ENCODE data around the gene GADD45GIP1. TPM values are rescaled to one million over a fixed set of nuclear protein-coding genes. Genes with fewer than 3 reads are reported as not detected.

The GADD45GIP1 gene
- total RNA-seq, 5 donors from 2014 or later (not counting 1 experiment from before 2014, with no cell fraction given), result 6.2 to 22.6 (median 20.1) TPM

DNA sequence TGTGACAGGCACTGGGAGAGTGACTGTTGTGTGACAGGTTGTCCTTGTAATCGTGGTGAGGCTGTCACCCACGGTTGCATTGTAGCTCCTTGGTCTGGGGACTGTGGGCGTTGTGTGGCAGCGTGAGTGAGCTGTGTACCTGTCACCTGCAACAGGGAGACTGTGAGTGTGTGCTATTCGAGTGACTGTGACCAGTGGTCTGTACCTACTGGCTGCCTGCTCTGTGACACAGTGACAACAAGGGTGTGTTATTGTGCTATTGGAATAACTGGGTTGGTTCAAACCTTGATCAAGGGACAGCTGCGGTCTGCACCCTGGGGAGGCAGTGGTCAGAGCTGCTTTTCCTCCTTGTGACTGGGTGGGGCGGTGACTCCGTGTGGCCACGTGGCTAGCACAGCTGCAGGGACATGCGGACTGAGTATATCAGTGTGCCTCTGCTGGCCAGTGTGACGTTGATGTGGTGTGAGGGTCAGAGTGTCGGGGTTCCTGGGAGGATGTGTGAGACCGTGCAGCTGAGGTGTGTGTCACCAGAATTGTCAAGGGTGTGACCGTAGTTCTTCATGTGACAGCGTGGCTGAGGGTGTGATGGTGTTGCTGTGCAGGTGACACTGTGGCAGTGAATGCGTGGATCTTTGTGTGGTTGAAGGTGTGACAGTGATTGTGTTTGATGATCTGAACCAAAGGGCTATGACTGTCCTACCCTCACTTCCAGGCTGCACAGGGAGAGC lies 28.2 kb upstream of the GADD45GIP1 start:
- Histone ChIP-seq H3K27ac (ENCODE audit: low read length) (no peak overlapping the region), H3K4me1 (ENCODE audit: control insufficient read depth in 1 of 2, extremely low read depth in 1 of 2, insufficient read depth in 2 of 2, low read length in 2 of 2) (peaks cover 0 to 28% of the 10 kb centered on the region in 2 experiments), H3K27me3 (replicated peaks in 1 of 2; ENCODE audit: control insufficient read depth in 2 of 2, extremely low read depth in 1 of 2, insufficient read depth in 2 of 2, low read length in 1 of 2) (peaks cover 0 to 55% of the 10 kb centered on the region in 2 experiments), H3K9me3 (no peaks in the 10 kb centered on the region), H3K36me3 (ENCODE audit: control insufficient read depth in 2 of 2, extremely low read depth in 1 of 2, insufficient read depth in 1 of 2, low read length in 1 of 2) (no peaks in the 10 kb centered on the region), H3K4me3 (ENCODE audit: control insufficient read depth in 1 of 2, extremely low read depth in 1 of 2, low read length in 1 of 2) (no peak overlapping the region)
- Mint-ChIP-seq H3K27ac (no peak overlapping the region), H3K27me3 (peaks cover 5 to 9% of the 10 kb centered on the region in 2 donors), H3K4me1 (peaks cover 0 to 8% (median 4%) of the 10 kb centered on the region in 3 donors), H3K36me3 (no peaks in the 10 kb centered on the region), H3K4me3 (no peak overlapping the region), H3K9me3 (no peaks in the 10 kb centered on the region)
- POLR2A ChIA-PET, result interaction anchor here in 1 of 2 donors (0.5 kb wide), 1 partner anchor 381 kb away, joined by 4 read pairs; no protein-coding TSS in a partner anchor
- 58% methylated on average over 15 of the region's 16 CpGs for WGBS (ENCODE audit: insufficient coverage)
- CTCF ChIA-PET, result interaction anchor here (0.8 to 1.9 kb wide), 4 partner anchors 20 to 76 kb away, joined by 3 to 8 read pairs (median 4); no protein-coding TSS in a partner anchor
- peak in 21 of 35 experiments; percentile 7 to 59 (median 29) for DNase-seq
- ATAC-seq (replicated peaks in 1 of 4), result peak in 1 of 4 experiments; percentile 28

DNA sequence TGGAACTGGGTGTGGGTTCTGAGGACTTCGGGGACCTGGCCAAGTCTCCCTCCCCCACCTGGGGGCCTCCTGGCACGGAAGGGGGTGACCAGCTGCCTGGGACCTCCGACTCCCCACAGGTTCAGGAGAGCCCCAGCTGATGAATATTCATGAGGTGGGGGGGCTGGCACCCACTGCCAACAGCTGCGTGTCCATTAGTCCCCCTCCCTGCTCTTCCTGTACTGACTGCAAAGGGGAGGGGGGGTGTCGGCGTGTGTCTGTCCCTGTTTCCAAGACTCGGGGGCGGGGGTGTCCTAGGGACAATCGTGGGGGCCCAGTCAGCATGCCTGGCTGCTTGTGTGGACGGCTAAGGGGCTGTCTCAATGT lies 27.6 kb upstream of the GADD45GIP1 start:
- DNase-seq, result no peak
- CTCF ChIA-PET, result interaction anchor here (0.7 to 1.9 kb wide), 5 partner anchors 19 to 110 kb away, joined by 3 to 8 read pairs (median 3); no protein-coding TSS in a partner anchor
- Histone ChIP-seq H3K36me3 (ENCODE audit: control insufficient read depth in 2 of 2, extremely low read depth in 1 of 2, insufficient read depth in 1 of 2, low read length in 1 of 2) (no peaks in the 10 kb centered on the region), H3K27ac (ENCODE audit: low read length) (no peak overlapping the region), H3K27me3 (replicated peaks in 1 of 2; ENCODE audit: control insufficient read depth in 2 of 2, extremely low read depth in 1 of 2, insufficient read depth in 2 of 2, low read length in 1 of 2) (peaks cover 0 to 58% of the 10 kb centered on the region in 2 experiments), H3K9me3 (no peaks in the 10 kb centered on the region), H3K4me3 (ENCODE audit: control insufficient read depth in 1 of 2, extremely low read depth in 1 of 2, low read length in 1 of 2) (no peak overlapping the region), H3K4me1 (ENCODE audit: control insufficient read depth in 1 of 2, extremely low read depth in 1 of 2, insufficient read depth in 2 of 2, low read length in 2 of 2) (peaks cover 0 to 28% of the 10 kb centered on the region in 2 experiments)
- no peak for ATAC-seq (replicated peaks in 1 of 4)
- Mint-ChIP-seq H3K27me3 (peaks cover 5 to 9% of the 10 kb centered on the region in 2 donors), H3K27ac (no peak overlapping the region), H3K4me3 (no peak overlapping the region), H3K36me3 (no peaks in the 10 kb centered on the region), H3K4me1 (peaks cover 0 to 8% (median 4%) of the 10 kb centered on the region in 3 donors), H3K9me3 (no peaks in the 10 kb centered on the region)
- 54% methylated on average over 6 of the region's 10 CpGs for WGBS (ENCODE audit: insufficient coverage)
- POLR2A ChIA-PET, result no interaction called here

DNA sequence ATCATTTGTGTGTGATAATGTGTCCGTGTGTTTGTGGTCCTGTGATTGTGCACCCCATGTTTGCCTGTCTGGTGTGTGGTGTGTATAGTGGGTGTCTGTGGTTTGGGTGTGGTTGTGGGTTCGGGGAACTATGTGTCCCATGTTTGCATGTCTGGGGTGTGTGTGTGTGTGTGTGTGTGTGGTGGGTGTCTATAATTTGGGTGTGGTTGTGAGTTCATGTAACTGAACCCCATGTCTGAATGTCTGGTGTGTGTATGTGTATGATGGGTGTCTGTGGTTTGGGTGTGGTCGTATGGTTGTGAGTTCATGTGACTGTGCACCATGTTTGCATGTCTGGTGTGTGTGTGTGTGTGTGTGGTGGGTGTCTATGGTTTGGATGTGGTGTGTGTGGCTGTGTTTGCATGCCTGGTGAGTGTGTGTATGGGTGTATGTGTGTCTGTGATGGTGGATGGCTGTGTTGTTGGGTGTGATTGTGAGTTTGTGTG lies 27.2 kb upstream of the GADD45GIP1 start:
- H3K9me3 ChIP-seq, result no peaks in the 10 kb centered on the region
- Mint-ChIP-seq H3K36me3 (no peaks in the 10 kb centered on the region), H3K27ac (no peak overlapping the region), H3K4me1 (peaks cover 0 to 8% (median 4%) of the 10 kb centered on the region in 3 donors), H3K4me3 (no peak overlapping the region), H3K27me3 (peaks cover 5 to 9% of the 10 kb centered on the region in 2 donors), H3K9me3 (no peaks in the 10 kb centered on the region)
- H3K27ac ChIP-seq (ENCODE audit: low read length), result no peak overlapping the region
- H3K27me3 ChIP-seq (replicated peaks in 1 of 2; ENCODE audit: control insufficient read depth in 2 of 2, extremely low read depth in 1 of 2, insufficient read depth in 2 of 2, low read length in 1 of 2), result peaks cover 0 to 58% of the 10 kb centered on the region in 2 experiments
- ChIA-PET POLR2A (no interaction called here), CTCF (interaction anchor here in 1 of 2 donors (0.7 to 1.9 kb wide), 2 partner anchors 77 to 110 kb away, joined by 3 to 4 read pairs; no protein-coding TSS in a partner anchor)
- peak in 1 of 35 experiments; percentile 30 for DNase-seq
- no peak overlapping the region for H3K4me3 ChIP-seq (ENCODE audit: control insufficient read depth in 1 of 2, extremely low read depth in 1 of 2, low read length in 1 of 2)
- 46% methylated on average over 3 of the region's 3 CpGs for whole genome bisulfite sequencing (ENCODE audit: insufficient coverage)
- ATAC-seq (replicated peaks in 1 of 4), result no peak
- H3K4me1 ChIP-seq (ENCODE audit: control insufficient read depth in 1 of 2, extremely low read depth in 1 of 2, insufficient read depth in 2 of 2, low read length in 2 of 2), result peaks cover 0 to 28% of the 10 kb centered on the region in 2 experiments
- no peaks in the 10 kb centered on the region for H3K36me3 ChIP-seq (ENCODE audit: control insufficient read depth in 2 of 2, extremely low read depth in 1 of 2, insufficient read depth in 1 of 2, low read length in 1 of 2)

DNA sequence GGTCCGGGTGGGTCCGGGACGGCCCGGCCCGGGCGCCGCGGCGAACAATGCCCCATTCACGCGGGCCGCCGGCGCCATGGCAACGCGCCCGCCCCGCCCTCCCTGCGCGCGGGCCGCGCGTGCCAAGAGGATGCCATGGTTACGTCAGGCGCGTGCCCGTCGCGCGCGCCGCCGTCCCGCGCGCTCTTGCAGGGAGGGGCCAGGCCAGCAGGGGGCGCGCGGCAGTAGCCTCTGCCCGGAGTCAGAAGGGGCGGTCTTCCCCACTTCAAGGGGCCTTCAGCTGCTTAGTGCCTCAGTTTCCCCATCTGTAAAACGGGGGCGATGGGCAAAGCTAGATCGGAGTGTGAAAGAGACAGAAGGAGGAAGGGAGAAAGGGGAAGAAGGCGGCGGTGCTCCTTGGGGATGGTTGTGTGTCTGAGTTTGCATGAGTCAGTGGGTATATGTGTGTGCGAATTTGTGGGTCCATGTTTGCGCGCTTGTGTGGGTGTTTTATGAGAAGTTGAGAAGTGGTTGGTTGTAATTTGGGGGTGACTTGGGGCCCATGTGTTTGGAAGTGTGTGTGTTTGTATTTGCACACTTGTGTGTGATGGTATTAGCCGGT lies 26.6 kb upstream of the GADD45GIP1 start:
- POLR2A ChIA-PET, result no interaction called here
- DNase-seq (peak; percentile 54 to 92 (median 76)), ATAC-seq (replicated peaks in 1 of 4) (peak; percentile 85 to 92 (median 88))
- no peak overlapping the region for H3K27ac ChIP-seq (ENCODE audit: low read length)
- H3K4me1 ChIP-seq (ENCODE audit: control insufficient read depth in 1 of 2, extremely low read depth in 1 of 2, insufficient read depth in 2 of 2, low read length in 2 of 2), result peaks cover 0 to 28% of the 10 kb centered on the region in 2 experiments
- no peaks in the 10 kb centered on the region for H3K9me3 ChIP-seq
- 10% methylated on average over 48 of the region's 51 CpGs for WGBS (ENCODE audit: insufficient coverage)
- Mint-ChIP-seq H3K27ac (no peak overlapping the region), H3K36me3 (no peaks in the 10 kb centered on the region), H3K9me3 (no peaks in the 10 kb centered on the region), H3K4me3 (no peak overlapping the region), H3K4me1 (peaks cover 0 to 8% (median 4%) of the 10 kb centered on the region in 3 donors), H3K27me3 (peaks cover 8 to 9% of the 10 kb centered on the region in 2 donors)
- peaks cover 0 to 55% of the 10 kb centered on the region in 2 experiments for H3K27me3 ChIP-seq (replicated peaks in 1 of 2; ENCODE audit: control insufficient read depth in 2 of 2, extremely low read depth in 1 of 2, insufficient read depth in 2 of 2, low read length in 1 of 2)
- CTCF ChIA-PET, result interaction anchor here in 1 of 2 donors (1.9 kb wide), 1 partner anchor 78 kb away, joined by 4 read pairs; no protein-coding TSS in a partner anchor
- H3K36me3 ChIP-seq (ENCODE audit: control insufficient read depth in 2 of 2, extremely low read depth in 1 of 2, insufficient read depth in 1 of 2, low read length in 1 of 2), result no peaks in the 10 kb centered on the region
- H3K4me3 ChIP-seq (ENCODE audit: control insufficient read depth in 1 of 2, extremely low read depth in 1 of 2, low read length in 1 of 2), result no peak overlapping the region

DNA sequence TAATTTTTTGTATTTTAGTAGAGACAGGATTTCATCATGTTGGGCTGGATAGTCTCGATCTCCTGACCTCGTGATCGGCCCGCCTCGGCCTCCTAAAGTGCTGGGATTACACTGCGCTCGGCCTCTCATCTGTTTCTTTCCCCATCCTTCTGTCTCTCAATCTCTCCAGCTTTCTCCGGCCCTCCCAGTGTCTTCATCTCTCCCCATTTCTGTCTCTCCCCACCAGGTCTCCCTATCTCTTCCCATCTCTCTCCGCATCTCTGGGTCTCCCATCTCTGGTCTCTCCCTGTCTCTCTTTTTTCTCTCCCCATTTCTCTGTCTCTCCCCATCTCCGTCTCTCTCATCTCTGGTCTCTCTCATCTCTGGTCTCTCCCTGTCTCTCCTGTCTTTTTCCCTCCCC lies 26.1 kb upstream of the GADD45GIP1 start:
- peaks cover under 1 to 8% (median 4%) of the 10 kb centered on the region in 3 donors for H3K4me1 Mint-ChIP-seq
- H3K4me3 ChIP-seq (ENCODE audit: control insufficient read depth in 1 of 2, extremely low read depth in 1 of 2, low read length in 1 of 2), result peak overlapping the region in 1 of 2 donors; percentile 41
- no peak overlapping the region for H3K27ac ChIP-seq (ENCODE audit: low read length)
- peaks cover 0 to 29% of the 10 kb centered on the region in 2 experiments for H3K4me1 ChIP-seq (ENCODE audit: control insufficient read depth in 1 of 2, extremely low read depth in 1 of 2, insufficient read depth in 2 of 2, low read length in 2 of 2)
- ATAC-seq (replicated peaks in 1 of 4), result no peak
- H3K27me3 ChIP-seq (replicated peaks in 1 of 2; ENCODE audit: control insufficient read depth in 2 of 2, extremely low read depth in 1 of 2, insufficient read depth in 2 of 2, low read length in 1 of 2), result peaks cover 0 to 57% of the 10 kb centered on the region in 2 experiments
- H3K36me3 ChIP-seq (ENCODE audit: control insufficient read depth in 2 of 2, extremely low read depth in 1 of 2, insufficient read depth in 1 of 2, low read length in 1 of 2), result no peaks in the 10 kb centered on the region
- POLR2A ChIA-PET, result no interaction called here
- H3K4me3 Mint-ChIP-seq, result no peak overlapping the region
- no peak for DNase-seq
- no peaks in the 10 kb centered on the region for H3K36me3 Mint-ChIP-seq
- H3K27me3 Mint-ChIP-seq, result peaks cover 10% of the 10 kb centered on the region in 2 donors
- no peaks in the 10 kb centered on the region for H3K9me3 Mint-ChIP-seq
- CTCF ChIA-PET, result interaction anchor here in 1 of 2 donors (0.5 kb wide), 1 partner anchor 9 kb away, joined by 3 read pairs; no protein-coding TSS in a partner anchor
- H3K9me3 ChIP-seq, result no peaks in the 10 kb centered on the region
- WGBS (ENCODE audit: insufficient coverage), result 64% methylated on average over 10 of the region's 10 CpGs
- H3K27ac Mint-ChIP-seq, result no peak overlapping the region

DNA sequence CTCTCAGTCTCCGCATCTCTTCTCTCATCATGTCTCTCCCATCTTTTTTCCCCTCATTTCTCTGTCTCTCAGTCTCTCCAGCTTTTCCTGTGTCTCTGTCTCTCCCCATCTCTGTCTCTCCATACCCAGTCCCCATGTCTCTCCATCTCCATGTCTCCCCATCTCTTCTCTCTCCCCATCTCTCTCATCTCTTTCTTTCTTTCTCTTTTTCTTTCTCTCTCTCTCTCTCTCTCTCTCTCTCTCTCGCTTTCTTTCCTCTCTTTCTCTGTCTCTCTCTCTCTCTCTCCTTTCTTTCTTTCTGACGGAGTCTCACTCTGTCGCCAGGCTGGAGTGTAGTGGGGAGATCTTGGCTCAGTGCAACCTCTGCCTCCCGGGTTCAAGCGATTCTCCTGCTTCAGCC lies 25.6 kb upstream of the GADD45GIP1 start:
- peaks cover 5 to 8% (median 6%) of the 10 kb centered on the region in 3 donors for H3K4me1 Mint-ChIP-seq
- no peak overlapping the region for H3K4me3 Mint-ChIP-seq
- Histone ChIP-seq H3K27ac (ENCODE audit: low read length) (no peak overlapping the region), H3K4me3 (ENCODE audit: control insufficient read depth in 1 of 2, extremely low read depth in 1 of 2, low read length in 1 of 2) (no peak overlapping the region), H3K9me3 (no peaks in the 10 kb centered on the region), H3K27me3 (replicated peaks in 1 of 2; ENCODE audit: control insufficient read depth in 2 of 2, extremely low read depth in 1 of 2, insufficient read depth in 2 of 2, low read length in 1 of 2) (peaks cover 0 to 57% of the 10 kb centered on the region in 2 experiments), H3K4me1 (ENCODE audit: control insufficient read depth in 1 of 2, extremely low read depth in 1 of 2, insufficient read depth in 2 of 2, low read length in 2 of 2) (peaks cover 0 to 33% of the 10 kb centered on the region in 2 experiments), H3K36me3 (ENCODE audit: control insufficient read depth in 2 of 2, extremely low read depth in 1 of 2, insufficient read depth in 1 of 2, low read length in 1 of 2) (no peaks in the 10 kb centered on the region)
- no peaks in the 10 kb centered on the region for H3K9me3 Mint-ChIP-seq
- peaks cover 14% of the 10 kb centered on the region in 2 donors for H3K27me3 Mint-ChIP-seq
- ChIA-PET POLR2A (no interaction called here), CTCF (interaction anchor here in 1 of 2 donors (0.5 kb wide), 1 partner anchor 9 kb away, joined by 3 read pairs; no protein-coding TSS in a partner anchor)
- H3K27ac Mint-ChIP-seq, result no peak overlapping the region
- H3K36me3 Mint-ChIP-seq, result no peaks in the 10 kb centered on the region
- no peak for DNase-seq
- WGBS (ENCODE audit: insufficient coverage), result 100% methylated on average over 1 of the region's 6 CpGs
- ATAC-seq (replicated peaks in 1 of 4), result no peak

Data from T-cell (primary cell).